ENCODE measurements around the gene ARMC8. TPM values are rescaled to one million over a fixed set of nuclear protein-coding genes. Genes with fewer than 3 reads are reported as not detected.

ARMC8 gene
- total and polyA plus RNA-seq, 2 donors (not counting 1 experiment from before 2014, with no cell fraction given): 35.3 to 81.1 TPM

GRCh38 chr3:138157743-138158142, 29.4 kb upstream of the ARMC8 start:
- Histone ChIP-seq H4K20me1 (ENCODE audit: control insufficient read depth, insufficient read depth, low read length, poor library complexity, severe bottlenecking) (no peaks in the 10 kb centered on the region), H3K27me3 (replicated peaks in 1 of 4; ENCODE audit: control extremely low read depth in 1 of 4, control insufficient read depth in 3 of 4, insufficient read depth in 4 of 4, low read length in 3 of 4) (no peaks in the 10 kb centered on the region), H3K79me2 (ENCODE audit: control insufficient read depth, insufficient read depth, low read length) (no peaks in the 10 kb centered on the region), H3K9me3 (ENCODE audit: control extremely low read depth in 1 of 3, control insufficient read depth in 2 of 3, insufficient read depth in 1 of 3, low read length in 2 of 3) (peaks cover 1 to 7% (median 2%) of the 10 kb centered on the region in 3 donors), H3K36me3 (replicated peaks in 1 of 2; ENCODE audit: control extremely low read depth in 1 of 2, control insufficient read depth in 1 of 2, extremely low read depth in 1 of 2, insufficient read depth in 2 of 2, low read length in 1 of 2) (peaks cover 2 to 13% of the 10 kb centered on the region in 2 experiments), H3K4me3 (ENCODE audit: control extremely low read depth in 1 of 5, extremely low read depth in 1 of 5, insufficient read depth in 1 of 5, low read depth in 2 of 5, low read length in 4 of 5) (no peak overlapping the region), H2AFZ (ENCODE audit: insufficient read depth, low read depth, low read length, poor library complexity, severe bottlenecking) (no peak overlapping the region), H3K4me2 (replicated peaks; ENCODE audit: low read depth, low read length, poor library complexity, severe bottlenecking) (no peak overlapping the region), H3K4me1 (ENCODE audit: control insufficient read depth in 2 of 2, insufficient read depth in 2 of 2, low read length in 2 of 2) (no peaks in the 10 kb centered on the region), H3K9ac (ENCODE audit: low read length) (no peak overlapping the region), H3K27ac (ENCODE audit: low read length in 2 of 2) (no peak overlapping the region)
- H3K4me3 Mint-ChIP-seq: no peak overlapping the region
- H3K27me3 Mint-ChIP-seq: no peaks in the 10 kb centered on the region
- DNase-seq: no peak
- POLR2A ChIA-PET: no interaction called here
- CTCF ChIA-PET: no interaction called here
- WGBS (ENCODE audit: insufficient coverage): 93% methylated on average over 3 of the region's 4 CpGs
- no peak for TF ChIP-seq EZH2 (IDR thresholded peaks at IDR 0.05; ENCODE audit: borderline replicate concordance, insufficient read depth, low read depth, low read length, poor library complexity, severe bottlenecking)
- no peak for TF ChIP-seq CTCF (IDR thresholded peaks at IDR 0.05)
- no peaks in the 10 kb centered on the region for H3K4me1 Mint-ChIP-seq
- ATAC-seq (ENCODE audit: low read depth): no peak
- intact Hi-C loops (cut with micrococcal nuclease): no loop called here
- peaks cover 9% of the 10 kb centered on the region for H3K9me3 Mint-ChIP-seq (ENCODE audit: insufficient read depth)
- no peak overlapping the region for H3K27ac Mint-ChIP-seq

- POLR2A ChIA-PET: no interaction called here
- Mint-ChIP-seq H3K4me1 (no peaks in the 10 kb centered on the region), H3K27ac (no peak overlapping the region), H3K9me3 (ENCODE audit: insufficient read depth) (no peaks in the 10 kb centered on the region), H3K4me3 (no peak overlapping the region), H3K27me3 (no peaks in the 10 kb centered on the region)
- Histone ChIP-seq H3K9ac (ENCODE audit: low read length) (no peak overlapping the region), H2AFZ (ENCODE audit: insufficient read depth, low read depth, low read length, poor library complexity, severe bottlenecking) (no peak overlapping the region), H3K36me3 (replicated peaks in 1 of 2; ENCODE audit: control extremely low read depth in 1 of 2, control insufficient read depth in 1 of 2, extremely low read depth in 1 of 2, insufficient read depth in 2 of 2, low read length in 1 of 2) (peaks cover 22 to 61% of the 10 kb centered on the region in 2 experiments), H3K4me2 (replicated peaks; ENCODE audit: low read depth, low read length, poor library complexity, severe bottlenecking) (no peak overlapping the region), H3K9me3 (ENCODE audit: control extremely low read depth in 1 of 3, control insufficient read depth in 2 of 3, insufficient read depth in 1 of 3, low read length in 2 of 3) (no peaks in the 10 kb centered on the region), H4K20me1 (ENCODE audit: control insufficient read depth, insufficient read depth, low read length, poor library complexity, severe bottlenecking) (no peaks in the 10 kb centered on the region), H3K79me2 (ENCODE audit: control insufficient read depth, insufficient read depth, low read length) (no peaks in the 10 kb centered on the region), H3K27me3 (replicated peaks in 1 of 4; ENCODE audit: control extremely low read depth in 1 of 4, control insufficient read depth in 3 of 4, insufficient read depth in 4 of 4, low read length in 3 of 4) (no peaks in the 10 kb centered on the region), H3K4me1 (ENCODE audit: control insufficient read depth in 2 of 2, insufficient read depth in 2 of 2, low read length in 2 of 2) (no peaks in the 10 kb centered on the region), H3K27ac (ENCODE audit: low read length in 2 of 2) (no peak overlapping the region), H3K4me3 (ENCODE audit: control extremely low read depth in 1 of 5, extremely low read depth in 1 of 5, insufficient read depth in 1 of 5, low read depth in 2 of 5, low read length in 4 of 5) (no peak overlapping the region)
- DNase-seq (no peak), ATAC-seq (ENCODE audit: low read depth) (no peak)
- CTCF ChIA-PET: no interaction called here
- intact Hi-C loops (cut with micrococcal nuclease): no loop called here
- no peak for TF ChIP-seq EZH2 (IDR thresholded peaks at IDR 0.05; ENCODE audit: borderline replicate concordance, insufficient read depth, low read depth, low read length, poor library complexity, severe bottlenecking)
- no peak for TF ChIP-seq CTCF (IDR thresholded peaks at IDR 0.05)
- WGBS (ENCODE audit: insufficient coverage): 100% methylated on average over 2 of the region's 2 CpGs
Measured at GRCh38 chr3:138165061-138165460, 22.0 kb upstream of the ARMC8 start.

Measured in B cell (primary cell).